DMS153 treated with DMSO at 0.1 percent for 48 hours (cell line): ENCODE data around the gene RXFP2.

Source experiments
- DNase-seq: peaks from one replicate; lab custom pipeline; 2025; ENCODE audit not compliant: unreplicated experiment; lab: John Stamatoyannopoulos, UW

Gene RXFP2

GRCh38 chr13:31767175-31767900 lies 28.0 kb downstream of the RXFP2 start:
- no peak for DNase-seq

DNA sequence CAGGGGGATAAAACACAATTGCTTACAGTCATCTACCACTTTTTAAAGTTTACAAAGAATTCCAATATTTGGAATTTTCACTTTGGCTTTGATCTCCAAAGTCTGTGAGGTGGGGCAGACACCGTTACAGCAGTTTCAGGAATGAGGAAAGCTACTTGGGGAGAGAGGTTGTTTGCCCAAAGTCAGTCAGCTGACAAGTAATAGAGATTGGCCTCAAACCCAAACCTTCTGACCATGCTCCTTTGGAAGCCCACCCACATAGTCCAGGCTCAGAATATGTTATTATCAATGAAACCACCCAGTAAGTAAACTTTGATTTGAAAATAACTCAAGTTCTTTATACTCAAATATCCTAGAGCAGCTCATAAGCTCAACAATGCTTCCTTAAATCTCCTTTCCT lies 29.0 kb downstream of the RXFP2 start:
- DNase-seq, result no peak

- DNase-seq, result no peak
Measured at GRCh38 chr13:31769575-31769974, 30.2 kb downstream of the RXFP2 start.

- no peak for DNase-seq
Measured at GRCh38 chr13:31772231-31772630, 32.9 kb downstream of the RXFP2 start.

DNA sequence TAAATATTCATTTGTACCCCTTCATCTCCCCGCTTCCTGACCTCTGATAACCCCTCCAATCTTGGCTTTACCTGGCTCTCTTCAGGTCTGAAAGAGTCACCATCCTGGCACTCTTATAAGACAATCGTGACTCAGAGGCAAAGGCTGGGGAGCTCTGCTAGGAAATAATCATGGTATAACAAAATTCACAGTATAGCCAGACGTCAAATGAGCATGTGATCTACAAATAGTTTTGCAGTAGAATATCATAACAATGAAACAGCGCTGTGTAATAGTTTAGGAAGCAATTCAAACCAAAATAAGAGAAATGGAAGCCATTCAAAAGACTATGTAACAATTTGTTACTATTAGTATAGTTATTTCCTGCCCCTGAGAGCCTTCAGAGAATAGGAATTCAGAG lies 34.2 kb downstream of the RXFP2 start:
- no peak for DNase-seq

DNA sequence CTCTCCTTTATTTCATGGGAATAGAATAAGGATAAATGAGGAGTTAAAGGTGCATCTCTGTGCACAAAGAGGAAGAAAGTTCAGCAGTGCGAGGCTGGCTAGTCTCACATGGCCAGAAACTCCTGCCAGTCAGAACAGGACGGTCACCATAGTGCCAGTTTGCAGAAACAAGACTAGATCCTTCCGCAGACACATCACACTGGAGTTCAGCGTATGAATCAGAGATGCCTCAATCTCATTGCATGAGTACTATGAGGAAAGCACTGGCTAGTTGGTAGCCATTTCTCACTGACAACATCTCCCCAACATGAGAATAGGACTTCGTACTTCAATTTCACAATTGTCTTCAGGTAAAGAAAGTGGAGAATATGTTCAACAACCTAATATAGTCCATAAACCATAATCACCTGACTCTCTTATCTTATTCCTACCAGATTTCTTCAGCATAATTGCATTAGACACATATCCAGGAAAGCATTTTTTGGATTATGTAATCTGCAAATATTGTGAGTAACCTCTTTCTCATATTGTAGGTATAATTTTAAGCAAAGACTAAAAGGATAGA lies 34.9 kb downstream of the RXFP2 start:
- DNase-seq, result no peak

GRCh38 chr13:31775148-31775547 lies 35.8 kb downstream of the RXFP2 start:
- no peak for DNase-seq

DNA sequence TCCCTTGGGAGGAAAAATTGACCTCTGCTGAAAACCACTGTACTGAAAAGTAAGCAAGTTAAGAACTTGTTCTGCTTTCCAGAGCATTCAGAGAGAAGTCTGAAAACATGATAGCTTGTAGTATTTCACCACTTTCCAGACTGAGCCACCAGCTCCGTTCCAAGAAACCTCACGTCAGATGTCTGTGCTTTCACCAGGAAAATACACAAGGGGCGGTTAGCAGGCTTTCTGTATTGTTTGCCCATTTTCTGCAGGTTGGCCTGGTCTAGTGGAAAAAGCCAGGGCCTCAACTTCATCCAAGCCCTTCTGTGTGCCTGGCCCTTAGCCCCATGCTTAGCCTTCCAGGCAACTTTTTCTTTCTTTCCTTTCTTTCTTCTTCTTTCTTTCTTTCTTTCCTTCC lies 36.4 kb downstream of the RXFP2 start:
- DNase-seq, result no peak

DNA sequence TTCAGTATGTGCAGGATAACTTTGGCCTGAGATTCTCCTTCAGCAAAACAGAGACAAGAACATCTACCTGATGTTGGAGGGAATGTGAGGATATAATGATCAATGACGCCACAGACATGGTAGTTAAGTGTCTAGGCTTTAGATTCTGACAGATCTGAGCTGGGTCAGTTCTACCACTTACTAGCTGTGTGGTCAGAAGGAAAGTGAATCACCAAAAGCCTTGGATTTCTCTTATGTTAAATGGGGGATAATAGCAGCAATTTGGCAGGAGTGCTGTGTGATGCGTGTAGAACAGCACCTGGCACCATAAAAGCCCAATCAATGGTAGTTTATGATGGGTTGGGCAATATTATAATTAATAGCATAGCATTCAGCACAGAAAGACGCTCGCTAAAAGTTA lies 41.7 kb downstream of the RXFP2 start:
- DNase-seq, result no peak

DNA sequence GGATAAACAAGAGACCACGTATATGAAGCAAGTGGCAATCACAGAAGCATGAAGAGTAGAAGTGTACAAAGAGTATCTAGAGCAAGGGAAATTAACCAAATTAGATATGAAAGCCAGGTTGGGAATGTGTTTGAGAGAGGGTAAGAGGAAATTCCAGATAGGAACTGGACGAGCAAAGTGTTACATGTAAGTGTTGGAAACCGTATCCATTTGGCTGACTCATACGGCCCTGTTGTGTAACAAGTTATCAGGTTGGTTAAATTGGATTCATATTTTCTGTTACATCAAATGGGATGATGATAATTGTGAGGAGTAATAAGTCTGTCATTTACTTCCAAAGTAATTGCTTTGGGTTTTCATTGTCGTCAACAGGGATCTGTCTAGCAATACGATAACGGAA lies 46.7 kb downstream of the RXFP2 start:
- no peak for DNase-seq

DNA sequence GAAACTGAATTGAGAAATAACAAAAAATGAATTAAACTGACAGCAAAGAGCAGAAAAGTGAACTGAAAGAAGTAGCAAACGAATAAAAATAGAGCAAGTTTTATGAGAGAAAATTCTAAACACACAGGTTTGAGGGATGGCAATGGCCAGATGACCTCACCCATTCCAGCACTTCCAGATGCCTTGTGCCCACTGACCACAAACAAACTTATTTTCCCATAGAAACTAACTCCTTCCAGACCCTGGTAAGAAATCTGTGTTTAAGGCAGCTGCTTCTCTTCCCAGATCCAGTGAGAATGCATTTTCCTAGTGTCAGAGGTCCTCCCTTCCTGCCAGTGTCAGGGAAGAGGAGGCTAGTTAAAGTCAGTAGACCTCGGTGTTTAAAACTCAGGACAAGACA lies 51.7 kb downstream of the RXFP2 start:
- DNase-seq, result no peak

GRCh38 chr13:31793246-31793645 lies 53.9 kb downstream of the RXFP2 start:
- no peak for DNase-seq

DNA sequence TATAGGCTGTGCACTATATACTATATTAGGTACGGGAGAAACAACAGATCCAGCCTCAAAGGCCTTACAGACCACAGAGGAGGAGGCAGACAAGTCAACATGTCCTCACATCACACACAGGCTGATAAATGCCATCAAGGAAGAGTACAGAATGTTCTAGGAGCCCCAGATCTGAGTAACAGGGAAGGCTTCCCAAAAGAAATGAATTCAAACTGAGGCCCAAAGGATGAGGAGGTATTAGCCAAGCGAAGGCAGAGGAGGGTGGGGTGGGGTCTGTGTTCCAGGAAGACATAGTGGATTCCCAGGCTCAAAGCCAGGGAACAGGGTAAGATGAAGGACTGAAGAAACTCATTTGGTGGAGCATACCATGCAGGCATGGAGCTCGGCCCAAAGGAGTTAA lies 55.1 kb downstream of the RXFP2 start:
- DNase-seq, result no peak

DNA sequence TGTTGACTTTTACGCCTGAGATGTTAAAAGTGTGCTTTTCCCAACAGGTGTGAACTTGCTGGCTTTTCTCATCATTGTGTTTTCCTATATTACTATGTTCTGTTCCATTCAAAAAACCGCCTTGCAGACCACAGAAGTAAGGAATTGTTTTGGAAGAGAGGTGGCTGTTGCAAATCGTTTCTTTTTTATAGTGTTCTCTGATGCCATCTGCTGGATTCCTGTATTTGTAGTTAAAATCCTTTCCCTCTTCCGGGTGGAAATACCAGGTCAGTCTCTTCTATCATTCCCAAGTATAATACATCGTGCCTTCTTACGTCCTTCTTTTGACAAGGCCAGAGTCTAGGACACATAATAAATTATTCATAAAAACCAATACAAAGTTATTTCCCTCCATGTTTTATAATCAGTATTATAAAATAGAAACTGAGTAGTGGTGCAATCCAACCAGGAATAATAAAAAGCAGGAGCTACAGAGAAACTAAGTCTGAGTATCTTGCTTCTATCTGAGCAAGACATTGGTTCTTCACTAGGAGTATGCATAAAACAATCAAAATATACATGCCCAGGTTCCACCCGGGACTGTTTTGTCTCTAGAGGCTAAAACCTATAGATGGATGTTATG lies 57.9 kb downstream of the RXFP2 start:
- DNase-seq, result peak; percentile 28

DNA sequence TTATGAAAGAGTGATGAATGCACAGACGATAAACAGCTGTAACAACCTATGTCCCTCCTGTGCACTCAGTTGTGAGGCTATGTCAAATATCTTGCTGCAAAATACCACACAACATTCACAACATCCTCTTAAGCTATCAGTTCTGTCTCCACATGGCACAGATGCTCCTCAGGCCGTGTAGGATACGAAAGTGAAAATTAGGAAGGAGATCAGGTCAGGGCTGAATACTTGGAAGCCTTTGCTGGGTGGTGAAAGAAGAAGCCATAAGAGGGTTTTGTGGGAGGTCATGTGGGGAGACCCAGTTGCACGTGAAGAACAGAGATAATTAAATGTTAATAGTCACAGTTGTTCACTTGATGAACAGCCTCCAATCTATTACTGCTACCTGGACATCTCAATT lies 58.9 kb downstream of the RXFP2 start:
- DNase-seq, result no peak

GRCh38 chr13:31801088-31801487 lies 61.8 kb downstream of the RXFP2 start:
- no peak for DNase-seq

GRCh38 chr13:31803311-31803710 lies 64.0 kb downstream of the RXFP2 start:
- DNase-seq, result no peak

DNA sequence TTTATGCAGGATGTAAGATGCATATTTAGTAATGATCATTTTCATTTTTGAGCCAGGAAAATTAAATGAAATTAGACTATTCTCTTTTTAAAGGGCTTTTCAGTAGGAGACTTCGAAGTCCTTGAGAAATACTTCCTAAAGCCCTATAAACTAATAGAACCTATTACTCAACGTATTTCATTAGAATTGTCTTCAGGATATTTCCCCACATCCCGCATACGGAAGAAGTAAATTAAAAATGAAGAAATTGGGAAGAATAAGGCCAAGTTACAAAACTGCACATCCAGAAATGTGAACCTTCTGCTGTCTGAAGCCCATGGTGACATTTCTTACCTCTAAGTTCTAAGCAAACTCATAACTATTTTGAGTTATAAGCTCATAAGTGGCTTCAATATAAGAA lies 66.5 kb downstream of the RXFP2 start:
- DNase-seq, result no peak

DNA sequence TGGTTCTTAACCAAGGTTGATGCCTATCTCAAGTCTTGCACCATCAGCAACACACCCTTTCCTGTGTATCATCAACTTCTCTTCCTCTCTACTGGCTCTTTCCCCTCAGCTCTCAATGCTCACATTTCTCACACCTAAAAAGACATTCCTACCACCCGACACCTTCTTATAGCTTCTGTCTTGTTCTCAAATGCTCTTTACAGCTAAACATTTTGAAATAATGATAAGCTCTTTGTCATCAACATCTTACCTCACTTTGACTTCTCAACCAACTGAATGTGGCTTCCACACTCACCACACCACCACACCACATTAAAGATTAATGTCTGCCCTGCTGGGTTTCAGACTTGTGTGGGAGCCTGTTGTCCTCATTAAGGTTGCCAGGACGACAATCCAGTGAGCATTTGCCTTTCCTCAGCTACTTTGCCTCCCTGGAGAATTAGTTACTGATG lies 67.8 kb downstream of the RXFP2 start:
- no peak for DNase-seq

DNA sequence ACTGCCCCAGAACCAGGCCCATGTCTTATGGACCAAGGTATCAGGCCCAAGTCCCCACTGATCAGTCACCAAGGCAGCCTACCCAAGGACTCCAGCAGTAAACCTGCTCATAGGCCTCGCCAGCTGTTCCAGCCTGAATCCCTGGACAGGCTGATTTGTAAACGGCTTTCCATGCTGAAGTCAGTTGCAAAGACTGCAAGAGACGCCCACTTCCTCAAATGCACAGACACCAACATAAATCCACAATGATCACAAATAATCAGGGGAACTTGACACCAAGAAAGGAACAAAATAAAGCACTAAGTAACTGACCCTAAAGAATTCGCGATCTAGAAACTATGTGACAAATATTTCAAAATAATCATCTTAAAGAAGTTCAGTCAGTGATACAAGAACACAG lies 75.2 kb downstream of the RXFP2 start:
- no peak for DNase-seq

- no peak for DNase-seq
Measured at GRCh38 chr13:31815361-31816144, 76.2 kb downstream of the RXFP2 start.

DNA sequence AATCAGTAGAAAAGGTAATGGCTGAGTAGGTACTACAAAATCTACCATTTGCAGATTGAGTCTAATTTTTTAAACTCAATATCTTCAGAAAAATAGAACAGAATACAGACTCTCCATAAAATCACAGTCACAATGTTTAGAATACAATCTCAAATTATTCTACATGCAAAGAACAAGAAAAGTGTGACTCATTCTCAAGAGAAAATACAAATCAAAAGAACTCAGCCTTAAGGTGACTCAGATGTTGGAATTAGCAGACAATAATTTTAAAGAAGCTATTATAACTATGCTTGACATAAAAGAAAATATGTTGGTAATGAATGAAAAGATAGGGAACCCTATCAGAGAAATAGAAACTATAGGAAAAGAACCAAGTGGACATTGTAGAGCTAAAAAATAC lies 78.9 kb downstream of the RXFP2 start:
- DNase-seq, result no peak
